Measurements from ENCODE around the gene PCDHGA10.
"Not testable (repeated sequence)": the region's sequence is repeated elsewhere in the genome, so short reads cannot be mapped to it uniquely, and the experiment has no call there.

- TF ChIP-seq CTCF (conservative IDR thresholded peaks at IDR 0.05; ENCODE audit: low read length); EZH2phosphoT487 (IDR thresholded peaks at IDR 0.05; ENCODE audit: borderline replicate concordance, low read depth, low read length): not testable (repeated sequence)
Observed at GRCh38 chr5:141432308-141432707, 19.5 kb downstream of the PCDHGA10 start.

Measured in OCI-LY7 (cell line).